ENCODE data around the gene ATP13A1. TPM values are rescaled to one million over a fixed set of nuclear protein-coding genes. Genes with fewer than 3 reads are reported as not detected.

Gene ATP13A1
- total and polyA plus RNA-seq, 2 donors (not counting 3 experiments of a cell fraction or from before 2014, with no cell fraction given): 36.9 to 48.7 TPM

- Histone ChIP-seq H3K9me1 (replicated peaks; ENCODE audit: control insufficient read depth, extremely low read depth, insufficient read depth, low read length) (no peaks in the 10 kb centered on the region), H4K20me1 (replicated peaks; ENCODE audit: control insufficient read depth, extremely low read depth, insufficient read depth, low read length) (no peaks in the 10 kb centered on the region), H3K27me3 (ENCODE audit: control insufficient read depth in 2 of 2, insufficient read depth in 2 of 2, low read length in 2 of 2) (peaks cover 0 to 6% of the 10 kb centered on the region in 2 experiments), H3K9ac (replicated peaks; ENCODE audit: extremely low read depth, insufficient read depth, low read length) (no peak overlapping the region), H3K79me2 (ENCODE audit: control insufficient read depth, insufficient read depth, low read length) (no peaks in the 10 kb centered on the region), H2AFZ (ENCODE audit: low read depth, low read length) (no peak overlapping the region), H3K27ac (ENCODE audit: insufficient read depth, low read depth, low read length) (no peak overlapping the region), H3K9me3 (replicated peaks; ENCODE audit: control insufficient read depth, insufficient read depth, low read length) (no peaks in the 10 kb centered on the region), H3K36me3 (ENCODE audit: control insufficient read depth in 2 of 2, extremely low read depth in 1 of 2, insufficient read depth in 2 of 2, low read length in 2 of 2) (no peaks in the 10 kb centered on the region), H3K4me3 (replicated peaks in 1 of 3; ENCODE audit: insufficient read depth in 1 of 3, low read depth in 1 of 3, low read length in 3 of 3) (no peak overlapping the region), H3K4me2 (ENCODE audit: insufficient read depth, low read length) (no peak overlapping the region), H3K4me1 (ENCODE audit: control insufficient read depth, extremely low read depth, insufficient read depth, low read length) (no peaks in the 10 kb centered on the region)
- FAIRE-seq: no peak
- POLR2A ChIA-PET: no interaction called here
- BruUV-seq (replicated peaks): no TSS peak
- dilution Hi-C loops (cut with MboI; ENCODE audit: extremely low pct_ligation_motif_present, low sequenced_read_pairs) (no loop called here), intact Hi-C loops (cut with micrococcal nuclease) (no loop called here)
- no peak for DNase-seq (ENCODE audit: low read depth, low spot score)
- CTCF ChIA-PET: interaction anchor here (1.0 kb wide), 1 partner anchor 92 kb away, joined by 3 read pairs; no protein-coding TSS in a partner anchor
- TF ChIP-seq POLR2A (IDR thresholded peaks at IDR 0.05; ENCODE audit: low read depth, low read length): no peak
Observed at GRCh38 chr19:19624032-19624570, 39.4 kb downstream of the ATP13A1 start.

GRCh38 chr19:19623383-19623782 is 40.1 kb downstream of the ATP13A1 start:
- dilution Hi-C loops (cut with MboI; ENCODE audit: extremely low pct_ligation_motif_present, low sequenced_read_pairs): no loop called here
- no peak for FAIRE-seq

More at GRCh38 chr19:19623383-19623782, 40.1 kb downstream of the ATP13A1 start:
- no TSS peak for BruUV-seq (replicated peaks)
- Histone ChIP-seq H3K9me3 (replicated peaks; ENCODE audit: control insufficient read depth, insufficient read depth, low read length) (no peaks in the 10 kb centered on the region), H4K20me1 (replicated peaks; ENCODE audit: control insufficient read depth, extremely low read depth, insufficient read depth, low read length) (no peaks in the 10 kb centered on the region), H2AFZ (ENCODE audit: low read depth, low read length) (no peak overlapping the region), H3K4me2 (ENCODE audit: insufficient read depth, low read length) (no peak overlapping the region), H3K4me1 (ENCODE audit: control insufficient read depth, extremely low read depth, insufficient read depth, low read length) (no peaks in the 10 kb centered on the region), H3K9me1 (replicated peaks; ENCODE audit: control insufficient read depth, extremely low read depth, insufficient read depth, low read length) (no peaks in the 10 kb centered on the region), H3K36me3 (ENCODE audit: control insufficient read depth in 2 of 2, extremely low read depth in 1 of 2, insufficient read depth in 2 of 2, low read length in 2 of 2) (no peaks in the 10 kb centered on the region), H3K27me3 (ENCODE audit: control insufficient read depth in 2 of 2, insufficient read depth in 2 of 2, low read length in 2 of 2) (peaks cover 0 to 6% of the 10 kb centered on the region in 2 experiments), H3K27ac (ENCODE audit: insufficient read depth, low read depth, low read length) (no peak overlapping the region), H3K4me3 (replicated peaks in 1 of 3; ENCODE audit: insufficient read depth in 1 of 3, low read depth in 1 of 3, low read length in 3 of 3) (no peak overlapping the region), H3K79me2 (ENCODE audit: control insufficient read depth, insufficient read depth, low read length) (no peaks in the 10 kb centered on the region), H3K9ac (replicated peaks; ENCODE audit: extremely low read depth, insufficient read depth, low read length) (no peak overlapping the region)
- intact Hi-C loops (cut with micrococcal nuclease): no loop called here
- DNase-seq (ENCODE audit: low read depth, low spot score): no peak
- TF ChIP-seq MYC (IDR thresholded peaks at IDR 0.05; ENCODE audit: low read depth, low read length): no peak
- no peak for TF ChIP-seq POLR2AphosphoS5 (IDR thresholded peaks at IDR 0.05; ENCODE audit: insufficient read depth, low read depth, low read length)
- no peak for TF ChIP-seq EZH2 (IDR thresholded peaks at IDR 0.05; ENCODE audit: borderline replicate concordance, low read depth, low read length, severe bottlenecking)
- no peak for TF ChIP-seq MAX (IDR thresholded peaks at IDR 0.05; ENCODE audit: insufficient read depth, insufficient read length)
- no peak for TF ChIP-seq JUN (IDR thresholded peaks at IDR 0.05; ENCODE audit: borderline replicate concordance, insufficient read depth, insufficient read length, low read depth)
- TF ChIP-seq GATA2 (IDR thresholded peaks at IDR 0.05; ENCODE audit: insufficient read depth, insufficient read length, low read depth, low read length): no peak
- no peak for TF ChIP-seq POLR2A (IDR thresholded peaks at IDR 0.05; ENCODE audit: low read depth, low read length)
- POLR2A ChIA-PET: interaction anchor here (0.6 kb wide), 1 partner anchor 873 kb away, joined by 3 read pairs; no protein-coding TSS in a partner anchor
- CTCF ChIA-PET: interaction anchor here (1.0 kb wide), 1 partner anchor 91 kb away, joined by 3 read pairs; no protein-coding TSS in a partner anchor
